ENCODE measurements around the gene TTC39B.
"Not testable (repeated sequence)": the region's sequence is repeated elsewhere in the genome, so short reads cannot be mapped to it uniquely, and the experiment has no call there.

TTC39B gene

GRCh38 chr9:15256426-15256825 is 50.6 kb downstream of the TTC39B start:
- DNase-seq = no peak

- no peak for DNase-seq
Observed at GRCh38 chr9:15253786-15254185, 53.2 kb downstream of the TTC39B start.

- no peak for DNase-seq
Observed at GRCh38 chr9:15253197-15253596, 53.8 kb downstream of the TTC39B start.

- DNase-seq = no peak
Observed at GRCh38 chr9:15249981-15250380, 57.0 kb downstream of the TTC39B start.

- DNase-seq = no peak
Observed at GRCh38 chr9:15249042-15249818, 57.8 kb downstream of the TTC39B start.

- DNase-seq = no peak
Observed at GRCh38 chr9:15248621-15249020, 58.4 kb downstream of the TTC39B start.

GRCh38 chr9:15248081-15248480 is 58.9 kb downstream of the TTC39B start:
- DNase-seq = no peak

- DNase-seq = no peak
Observed at GRCh38 chr9:15246708-15247107, 60.3 kb downstream of the TTC39B start.

- no peak for DNase-seq
Observed at GRCh38 chr9:15246243-15246642, 60.8 kb downstream of the TTC39B start.

- no peak for DNase-seq
Observed at GRCh38 chr9:15244001-15244441, 63.0 kb downstream of the TTC39B start.

- DNase-seq = no peak
Observed at GRCh38 chr9:15243081-15243480, 63.9 kb downstream of the TTC39B start.

- no peak for DNase-seq
Observed at GRCh38 chr9:15240927-15241326, 66.1 kb downstream of the TTC39B start.

- DNase-seq = no peak
Observed at GRCh38 chr9:15239816-15240215, 67.2 kb downstream of the TTC39B start.

GRCh38 chr9:15238646-15239045 is 68.4 kb downstream of the TTC39B start:
- DNase-seq = no peak

GRCh38 chr9:15235658-15236057 is 71.4 kb downstream of the TTC39B start:
- DNase-seq = no peak

- DNase-seq = not testable (repeated sequence)
Observed at GRCh38 chr9:15233941-15234490, 73.0 kb downstream of the TTC39B start.

GRCh38 chr9:15232706-15233280 is 74.2 kb downstream of the TTC39B start:
- DNase-seq = not testable (repeated sequence)

GRCh38 chr9:15231788-15232635 is 75.0 kb downstream of the TTC39B start:
- DNase-seq = no peak

- no peak for DNase-seq
Observed at GRCh38 chr9:15229409-15229808, 77.6 kb downstream of the TTC39B start.

GRCh38 chr9:15227491-15227890 is 79.5 kb downstream of the TTC39B start:
- no peak for DNase-seq

- DNase-seq = no peak
Observed at GRCh38 chr9:15225564-15226126, 81.4 kb downstream of the TTC39B start.

- DNase-seq = no peak
Observed at GRCh38 chr9:15222313-15222712, 84.7 kb downstream of the TTC39B start.

GRCh38 chr9:15221746-15222145 is 85.3 kb downstream of the TTC39B start:
- no peak for DNase-seq
